Medulla oblongata (tissue), 1 donor: ENCODE data around the gene MOXD1.
"Not testable (repeated sequence)": the region's sequence is repeated elsewhere in the genome, so short reads cannot be mapped to it uniquely, and the experiment has no call there.

Experiments
- DNase-seq: peaks from one replicate; pipeline ENCODE4 v3.0.0-alpha.2; 2015; ENCODE audit errors: extremely low spot score

The MOXD1 gene

DNA sequence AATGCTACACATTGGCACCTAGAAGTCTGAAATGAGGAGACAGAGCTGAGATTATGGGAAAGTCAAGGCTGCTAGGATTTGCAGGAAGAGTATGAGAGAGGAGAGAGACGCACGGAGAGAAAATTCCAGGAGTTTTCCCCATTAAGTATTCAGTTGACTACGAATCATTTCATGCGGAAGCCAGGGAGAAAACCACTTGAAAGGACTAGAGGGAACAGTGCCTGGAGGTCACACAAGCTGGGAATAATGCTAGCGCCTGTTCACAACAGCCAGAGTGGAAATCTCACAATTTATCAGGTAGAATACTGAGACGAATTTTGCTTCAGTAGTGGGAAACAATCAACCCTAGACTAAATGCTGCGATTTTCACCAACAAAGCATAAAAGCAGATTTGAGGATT, 118.6 kb downstream of the MOXD1 start:
- peak; percentile 20 for DNase-seq

DNA sequence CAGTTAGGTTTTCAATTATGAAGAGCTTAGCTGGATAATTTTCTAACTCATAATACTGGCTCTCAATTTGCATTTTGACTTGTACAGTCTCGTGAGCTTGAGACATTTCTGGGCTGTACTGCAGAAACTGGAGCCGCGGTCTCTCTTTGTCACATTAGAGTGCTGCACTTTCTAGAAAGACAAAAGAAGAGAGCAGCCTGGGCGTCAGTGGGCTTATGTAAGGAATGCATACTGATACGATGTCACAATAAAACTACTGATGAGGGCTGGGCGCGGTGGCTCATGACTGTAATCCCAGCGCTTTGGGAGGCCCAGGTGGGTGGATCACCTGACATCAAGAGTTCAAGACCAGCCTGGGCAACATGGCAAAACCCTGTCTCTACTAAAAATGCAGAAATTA, 120.8 kb downstream of the MOXD1 start:
- no peak for DNase-seq

DNA sequence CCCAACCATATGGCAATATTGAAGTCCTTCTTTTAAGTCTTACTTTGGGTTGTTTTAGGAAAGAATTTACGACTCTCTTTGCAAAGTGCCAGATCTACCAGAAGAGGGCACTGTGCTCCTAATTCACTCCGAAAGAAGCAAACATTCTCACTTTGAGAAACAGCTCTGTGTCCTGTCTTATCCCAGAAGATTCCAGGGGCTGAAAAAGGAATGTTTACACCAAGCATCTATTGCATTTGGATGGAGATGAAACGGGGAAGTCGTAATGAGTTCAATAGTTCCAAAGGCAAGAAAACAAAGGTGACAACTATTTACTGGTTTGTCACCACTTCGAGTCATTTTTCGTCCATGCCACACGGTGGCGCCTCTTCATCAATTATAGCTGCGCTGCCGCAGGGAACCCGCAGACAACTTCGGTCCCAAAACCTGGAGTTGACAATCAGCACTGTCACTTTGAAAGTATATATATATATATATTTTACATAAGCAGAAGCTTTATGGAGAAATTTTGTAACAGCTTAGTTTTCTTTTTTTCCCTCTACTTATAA, 121.6 kb downstream of the MOXD1 start:
- DNase-seq, result peak; percentile 93

DNA sequence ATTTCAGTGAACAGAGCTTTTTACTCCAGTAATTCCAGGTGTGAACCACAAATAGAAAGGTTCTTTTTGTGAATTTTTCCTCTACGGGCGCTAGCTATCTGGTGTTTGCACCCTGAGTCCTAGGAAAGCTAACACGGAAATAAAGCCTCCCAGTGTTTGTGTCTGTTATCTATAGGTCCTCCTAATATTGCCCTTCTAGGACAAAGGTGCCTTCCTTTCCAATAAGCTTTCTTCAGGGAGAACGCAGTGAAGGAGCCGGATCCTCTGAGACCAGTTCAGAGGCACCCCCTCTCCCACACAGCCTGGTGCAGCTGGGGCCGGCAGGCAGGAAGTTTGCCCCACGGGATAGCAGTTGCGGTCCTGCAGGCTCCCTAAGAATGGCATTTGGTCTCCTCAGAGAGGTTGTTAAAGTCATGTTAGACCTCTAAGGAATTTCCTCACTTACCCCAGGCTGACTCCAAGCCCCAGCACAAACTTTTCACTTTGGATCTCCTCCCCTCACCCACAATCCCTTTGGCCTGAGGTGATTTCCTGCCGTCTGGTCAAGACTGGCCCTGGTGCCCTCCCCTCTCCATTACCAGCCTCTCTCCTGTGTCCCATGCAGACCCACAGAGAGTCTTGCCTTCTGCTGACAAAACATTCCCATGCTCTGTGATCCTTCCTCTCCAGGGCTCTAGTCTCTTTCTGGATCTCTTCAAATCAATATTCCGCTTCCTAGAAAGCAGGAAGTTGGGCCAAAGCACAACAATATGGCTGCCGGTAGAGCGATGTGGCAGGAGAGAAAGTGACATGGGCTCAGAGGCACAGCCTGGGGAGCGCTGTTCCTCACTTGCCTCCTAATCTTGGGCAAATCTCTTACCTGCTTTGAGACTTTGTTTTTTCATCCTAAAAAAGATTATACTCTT, 126.0 kb downstream of the MOXD1 start:
- DNase-seq, result no peak

DNA sequence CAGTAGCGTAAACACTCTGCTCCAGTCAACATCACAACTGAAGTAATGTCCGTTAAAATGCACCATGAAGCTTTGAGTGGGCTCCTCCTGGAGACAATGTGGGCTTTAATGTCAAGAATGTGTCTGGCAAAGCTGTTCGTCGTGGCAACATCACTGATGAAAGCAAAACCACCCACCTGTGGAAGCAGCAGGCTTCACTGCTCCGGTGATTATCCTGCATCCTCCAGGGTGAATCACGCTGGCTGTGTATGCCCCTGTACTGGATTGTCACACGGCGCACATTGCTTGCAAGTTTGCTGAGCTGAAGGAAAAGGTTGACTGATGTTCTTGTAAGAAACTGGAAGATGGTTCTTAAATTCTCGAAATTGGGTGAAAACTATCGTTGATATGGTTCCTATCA, 128.5 kb downstream of the MOXD1 start:
- no peak for DNase-seq

DNA sequence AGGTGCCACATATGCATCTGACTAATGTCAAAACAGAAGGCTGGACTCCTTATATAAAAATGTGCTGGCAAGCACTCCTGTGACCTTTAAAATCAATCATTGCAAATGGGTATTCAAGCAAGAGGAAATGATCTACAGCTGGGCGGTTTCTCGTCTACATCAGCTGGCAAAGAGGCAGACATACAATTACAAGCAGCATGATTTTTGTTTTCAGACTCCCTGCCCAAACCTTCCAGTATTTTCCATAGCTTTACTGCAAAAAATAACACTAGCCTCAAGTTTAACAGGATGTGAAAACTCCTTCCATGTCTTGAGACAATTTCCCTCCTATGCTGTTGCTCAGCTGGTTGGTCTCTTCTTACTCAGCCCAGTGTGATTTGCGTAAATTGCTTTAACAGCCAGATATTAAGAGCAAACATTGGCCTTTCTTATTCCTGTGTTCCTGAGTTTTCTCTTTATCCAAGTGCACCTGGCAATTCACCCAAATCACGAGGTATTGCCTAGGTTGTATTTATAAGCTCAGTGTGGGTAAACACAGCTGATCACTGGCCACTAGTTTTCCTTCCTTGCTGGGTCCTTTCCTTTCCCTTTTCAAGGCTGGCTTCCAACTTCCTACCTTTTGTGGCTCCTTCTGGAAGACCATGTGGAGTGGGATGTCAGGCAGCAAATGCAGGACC, 130.4 kb downstream of the MOXD1 start:
- DNase-seq, result no peak

DNA sequence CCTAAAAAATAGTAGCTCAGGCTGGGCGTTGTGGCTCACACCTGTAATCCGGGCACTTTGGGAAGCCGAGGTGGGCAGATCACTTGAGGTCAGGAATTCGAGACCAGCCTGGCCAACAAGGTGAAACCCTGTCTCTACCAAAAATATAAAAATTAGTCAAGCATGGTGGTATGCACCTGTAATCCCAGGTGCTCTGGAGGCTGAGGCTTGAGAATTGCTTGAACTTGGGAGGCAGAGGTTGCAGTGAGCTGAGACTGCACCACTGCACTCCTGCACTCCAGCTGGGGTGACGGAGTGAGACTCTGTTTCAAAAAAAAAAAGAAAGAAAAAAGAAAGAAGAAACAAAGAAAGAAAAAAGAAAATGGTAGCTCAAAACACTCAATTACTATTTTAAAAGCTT, 132.6 kb downstream of the MOXD1 start:
- DNase-seq, result not testable (repeated sequence)

DNA sequence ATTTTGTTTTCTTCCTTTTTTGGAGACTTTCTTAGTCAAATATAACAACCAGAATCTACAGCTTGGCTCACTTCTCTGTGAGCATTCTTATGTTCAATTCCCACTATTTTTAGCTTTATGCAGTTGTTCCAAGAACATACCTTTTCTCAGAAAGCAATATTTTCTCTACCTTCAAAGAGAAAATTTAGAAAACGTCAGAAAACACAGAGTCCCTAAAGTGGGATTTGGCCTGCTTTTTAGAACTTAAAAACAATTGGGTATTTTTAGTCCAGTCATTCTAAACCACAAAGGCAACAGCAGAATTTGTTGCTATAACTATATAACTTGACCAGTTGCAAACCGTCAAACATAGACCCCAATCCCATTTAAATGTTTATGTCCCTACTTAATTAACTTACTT, 133.1 kb downstream of the MOXD1 start:
- no peak for DNase-seq

DNA sequence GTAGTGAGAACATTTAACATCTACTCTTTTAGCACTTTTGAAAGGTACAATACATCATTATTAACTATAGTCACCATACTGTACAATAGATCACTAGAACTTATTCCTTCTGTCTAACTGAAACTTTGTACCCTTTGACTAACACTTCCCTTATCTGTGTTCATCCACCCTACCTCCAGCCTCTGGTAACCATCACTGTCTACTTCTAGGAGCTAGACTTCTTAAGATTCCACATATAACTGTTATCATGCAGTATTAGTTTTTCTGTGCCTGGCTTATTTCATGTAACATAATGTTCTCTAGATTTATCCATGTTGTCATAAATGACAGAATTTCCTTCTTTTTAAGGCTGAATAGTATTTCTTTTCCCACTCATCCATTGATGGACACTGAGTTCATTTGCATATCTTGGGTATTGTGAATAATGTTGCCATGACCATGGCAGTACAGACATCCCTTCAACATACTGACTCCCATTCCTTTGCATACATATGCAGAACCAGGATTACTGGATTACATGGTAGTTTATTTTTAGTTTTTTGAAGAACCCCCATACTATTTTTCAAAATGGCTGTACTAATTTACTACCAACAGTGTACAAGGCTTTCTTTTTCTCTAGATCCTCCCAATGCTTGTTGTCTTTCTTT, 135.7 kb downstream of the MOXD1 start:
- DNase-seq, result no peak

DNA sequence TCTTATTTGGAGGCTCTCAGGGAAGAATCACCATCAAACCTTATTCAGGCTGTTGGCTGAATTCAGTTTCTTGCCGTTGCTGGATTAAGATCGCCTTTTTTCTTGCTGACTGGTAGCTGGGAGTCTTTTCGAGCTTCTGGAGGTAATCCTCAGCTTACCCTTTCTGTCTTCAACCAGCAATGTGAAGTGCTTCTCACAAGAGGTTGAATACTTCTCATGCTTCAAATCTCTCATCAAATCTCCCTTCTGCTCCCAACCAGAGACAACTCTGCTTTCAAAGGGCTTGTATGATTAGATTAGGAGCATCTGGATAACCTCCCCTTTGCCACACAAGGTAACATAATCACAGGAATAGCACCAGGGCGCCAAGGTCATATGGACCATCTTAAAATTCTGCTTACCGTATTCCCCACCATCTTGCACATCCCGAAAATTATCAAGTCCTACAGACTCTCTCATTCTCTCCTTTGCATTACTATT, 137.2 kb downstream of the MOXD1 start:
- no peak for DNase-seq

DNA sequence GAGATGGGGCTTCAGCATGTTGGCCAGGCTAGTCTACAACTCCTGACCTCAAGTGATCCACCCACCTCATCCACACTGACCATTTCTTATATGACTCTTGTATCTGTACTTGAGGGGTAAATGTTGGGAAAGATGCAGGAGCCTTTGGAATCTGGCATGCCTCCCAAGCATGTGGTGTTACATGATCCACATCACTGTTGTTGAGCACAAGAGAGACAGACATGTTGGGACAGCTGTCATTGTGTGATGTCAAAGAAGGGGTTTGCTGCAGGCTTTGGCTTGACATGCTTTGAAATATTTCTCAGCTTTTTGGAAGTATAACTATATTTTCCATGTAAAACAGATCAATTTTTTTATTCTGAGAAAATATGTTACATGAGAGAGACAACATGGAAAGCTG, 139.9 kb downstream of the MOXD1 start:
- no peak for DNase-seq

DNA sequence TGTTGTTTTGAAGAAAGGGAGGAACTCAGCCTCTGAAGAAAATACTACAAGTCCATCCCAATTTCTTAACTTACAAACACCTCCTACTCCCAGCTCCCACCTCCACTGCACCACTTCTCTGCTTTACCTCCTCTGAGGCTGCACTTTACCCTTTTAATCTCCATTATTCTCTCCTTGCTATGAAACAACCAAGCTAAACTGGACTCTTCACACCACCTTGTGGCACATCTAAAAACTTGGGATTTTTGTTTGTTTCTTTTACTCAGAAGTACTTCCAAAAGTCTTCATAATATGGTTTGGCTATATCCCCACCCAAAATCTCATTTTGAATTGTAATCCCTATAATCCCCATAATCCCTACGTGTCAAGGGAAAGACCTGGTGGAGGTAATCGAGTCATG, 142.2 kb downstream of the MOXD1 start:
- no peak for DNase-seq

DNA sequence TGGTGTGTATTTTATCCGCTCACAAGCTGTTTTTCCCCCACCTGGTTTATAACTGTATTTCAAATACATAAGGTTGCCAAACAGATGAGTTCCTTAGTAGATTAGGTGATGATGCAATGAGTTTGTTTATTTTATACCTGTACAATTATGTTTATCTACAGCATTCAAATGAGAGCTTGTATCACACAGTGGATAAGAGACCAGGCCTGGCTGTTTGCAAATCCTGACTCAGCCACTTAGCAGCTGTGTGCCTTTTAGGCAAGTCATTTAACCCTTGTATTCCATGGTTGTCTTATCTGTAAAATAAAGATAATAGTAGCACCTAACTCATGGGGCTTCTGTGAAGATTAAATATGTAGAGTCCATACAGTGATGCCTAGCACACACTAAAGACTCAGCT, 143.7 kb downstream of the MOXD1 start:
- DNase-seq, result no peak

DNA sequence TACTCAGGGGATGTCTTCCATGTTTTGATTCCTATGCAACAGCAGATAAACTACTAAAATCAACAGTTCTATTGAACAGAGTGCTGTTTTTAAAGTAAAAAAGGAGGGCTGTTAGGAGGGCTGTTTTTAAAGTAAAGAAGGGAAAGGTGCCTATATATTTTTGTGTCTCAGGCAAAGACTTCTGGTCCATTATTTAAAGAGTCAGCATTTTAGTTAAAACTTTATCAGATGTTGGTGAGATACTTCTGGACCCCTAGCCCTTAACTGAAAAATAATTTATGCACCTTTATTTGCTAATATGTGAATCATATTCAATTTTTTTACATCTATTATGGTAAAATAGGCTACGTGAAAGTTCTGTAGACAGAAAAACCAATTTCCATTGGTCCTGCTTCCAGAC, 144.8 kb downstream of the MOXD1 start:
- DNase-seq, result no peak

DNA sequence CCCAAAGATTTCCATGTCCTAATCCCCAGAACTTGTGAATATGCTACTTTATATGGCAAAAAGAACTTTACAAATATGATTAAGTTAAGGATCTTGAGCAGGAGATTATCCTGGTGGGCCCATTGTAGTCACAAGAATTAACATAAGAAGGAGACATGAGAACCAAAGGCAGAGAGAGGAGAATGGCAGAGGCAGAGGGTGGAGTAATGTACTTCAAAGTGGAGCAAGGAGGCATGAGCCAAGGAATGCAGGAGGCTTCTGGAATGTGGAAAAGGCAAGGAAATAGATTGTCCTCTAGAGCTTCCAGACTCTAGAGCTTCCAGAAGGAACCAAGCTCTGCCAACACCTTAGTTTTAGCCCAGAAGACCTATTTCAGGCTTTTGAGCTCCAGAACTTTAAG, 147.4 kb downstream of the MOXD1 start:
- no peak for DNase-seq

DNA sequence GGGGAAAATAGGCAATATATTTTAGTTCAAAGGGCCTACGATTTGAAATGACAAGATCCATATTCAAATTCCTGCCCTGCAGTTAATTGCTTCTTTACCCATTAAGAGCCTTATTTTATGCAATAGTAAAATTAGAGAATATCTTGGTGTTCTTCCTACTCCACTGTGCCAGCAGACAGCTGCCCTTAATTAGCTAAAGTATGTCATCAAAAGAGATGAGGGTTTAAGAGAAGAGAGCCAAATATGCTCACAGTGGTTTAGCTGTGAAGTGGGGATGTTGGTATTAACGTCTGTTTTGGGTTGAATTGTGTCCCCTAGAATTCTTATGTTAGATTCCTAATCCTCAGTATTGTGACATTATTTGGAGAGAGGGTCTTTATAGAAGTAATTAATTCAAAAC, 148.1 kb downstream of the MOXD1 start:
- no peak for DNase-seq

DNA sequence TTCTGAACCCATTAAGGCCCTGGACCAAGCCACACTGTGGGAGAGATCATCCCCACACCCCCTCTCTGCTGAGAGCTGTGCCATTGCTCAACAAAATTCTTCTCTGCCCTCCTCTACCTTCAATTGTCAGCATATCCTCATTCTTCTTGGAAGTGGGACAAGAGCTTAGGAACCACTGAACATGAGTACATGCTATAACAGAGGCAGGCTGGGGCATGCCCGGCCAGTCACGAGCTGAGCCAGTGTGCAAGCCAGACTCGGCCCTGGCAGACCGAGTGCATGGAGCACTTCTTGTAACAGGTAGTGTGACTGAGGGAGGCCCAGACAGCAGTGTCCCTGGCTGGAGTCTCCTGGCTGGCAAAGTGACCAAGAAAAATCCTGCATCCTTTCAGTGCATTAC, 149.2 kb downstream of the MOXD1 start:
- no peak for DNase-seq

DNA sequence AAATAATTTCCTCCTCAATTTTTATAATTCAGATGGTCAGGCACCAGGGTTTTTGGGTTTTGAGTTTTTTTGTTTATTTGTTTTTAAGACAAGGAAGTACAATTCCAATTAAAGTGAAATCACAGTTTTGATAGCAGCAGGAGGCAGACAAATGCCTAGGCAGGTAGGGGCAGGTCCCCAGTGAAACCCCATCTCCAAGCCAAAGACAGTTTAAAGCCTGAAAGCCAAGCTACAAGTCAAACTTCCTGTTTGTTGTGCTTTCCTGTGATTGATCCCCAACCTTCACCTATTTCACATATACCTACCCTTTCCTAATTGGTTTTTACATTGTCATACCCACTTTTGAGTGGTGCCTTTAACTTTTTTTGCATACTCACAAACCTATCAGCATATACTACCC, 149.6 kb downstream of the MOXD1 start:
- DNase-seq, result no peak

DNA sequence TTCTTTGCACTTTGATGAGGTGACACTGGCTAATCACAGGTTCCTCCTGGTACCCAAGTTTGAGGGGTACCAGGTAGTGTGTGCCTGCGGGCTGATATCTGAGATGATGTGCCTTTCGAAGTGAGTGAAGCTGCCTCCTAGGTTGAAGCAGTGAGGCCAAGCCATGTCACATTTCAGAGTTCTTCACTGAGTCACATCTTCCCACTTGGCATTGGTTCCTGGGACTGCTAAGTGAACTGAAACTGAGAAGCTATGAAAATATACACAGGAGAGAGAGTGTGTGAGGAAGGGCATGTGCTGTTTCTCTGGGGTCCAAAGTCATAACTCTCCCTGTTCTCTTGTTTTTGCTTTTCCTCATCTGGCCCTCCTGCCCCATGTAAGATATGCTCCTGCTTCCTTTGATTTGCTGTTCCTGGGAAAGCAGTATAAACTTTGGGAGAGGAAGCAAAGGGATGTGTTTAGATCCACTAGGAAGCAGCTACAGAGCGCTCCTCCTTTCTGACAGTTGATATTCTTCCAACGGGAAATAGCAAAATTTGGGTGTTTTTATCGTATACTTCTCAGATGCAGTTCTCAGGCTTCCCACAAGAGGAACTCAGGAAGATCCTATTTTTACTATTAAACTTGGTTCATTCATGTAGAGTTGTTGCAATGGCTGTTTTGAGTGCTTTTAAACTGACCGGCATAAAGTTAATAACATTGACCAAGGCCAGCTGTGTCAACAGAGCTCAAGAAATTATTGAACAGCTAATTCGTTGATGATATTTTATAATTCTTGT, 153.7 kb downstream of the MOXD1 start:
- no peak for DNase-seq

DNA sequence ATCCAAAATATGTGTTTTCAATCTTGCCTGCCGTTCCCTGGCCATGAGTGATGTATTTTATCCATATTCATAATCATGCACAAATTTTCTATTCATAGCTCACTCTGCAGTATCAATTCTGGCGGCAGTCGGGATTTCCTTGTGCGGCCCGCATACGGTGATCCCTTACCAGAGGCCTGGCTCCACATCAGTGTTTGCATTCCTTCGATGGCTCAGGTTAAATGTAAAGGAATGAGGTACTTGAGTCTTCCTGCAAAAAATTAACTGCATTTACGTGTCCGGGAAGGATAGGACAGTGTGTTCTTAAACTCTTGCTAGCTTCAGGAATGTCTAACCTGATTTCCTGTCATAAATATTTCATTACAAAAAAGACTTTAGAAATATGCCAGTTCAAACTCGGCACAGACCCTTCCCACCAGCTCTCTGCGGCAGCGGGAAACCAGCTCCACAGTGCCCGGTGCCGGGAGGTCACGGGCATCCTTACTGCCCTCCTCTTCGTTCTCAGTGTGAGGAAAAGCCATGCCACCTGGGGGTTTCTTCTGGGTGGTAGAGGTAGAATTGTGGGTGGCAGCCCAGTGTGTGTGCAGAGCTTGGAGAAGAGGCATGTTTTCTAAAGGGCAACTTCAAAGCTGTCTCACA, 154.5 kb downstream of the MOXD1 start:
- DNase-seq, result no peak

DNA sequence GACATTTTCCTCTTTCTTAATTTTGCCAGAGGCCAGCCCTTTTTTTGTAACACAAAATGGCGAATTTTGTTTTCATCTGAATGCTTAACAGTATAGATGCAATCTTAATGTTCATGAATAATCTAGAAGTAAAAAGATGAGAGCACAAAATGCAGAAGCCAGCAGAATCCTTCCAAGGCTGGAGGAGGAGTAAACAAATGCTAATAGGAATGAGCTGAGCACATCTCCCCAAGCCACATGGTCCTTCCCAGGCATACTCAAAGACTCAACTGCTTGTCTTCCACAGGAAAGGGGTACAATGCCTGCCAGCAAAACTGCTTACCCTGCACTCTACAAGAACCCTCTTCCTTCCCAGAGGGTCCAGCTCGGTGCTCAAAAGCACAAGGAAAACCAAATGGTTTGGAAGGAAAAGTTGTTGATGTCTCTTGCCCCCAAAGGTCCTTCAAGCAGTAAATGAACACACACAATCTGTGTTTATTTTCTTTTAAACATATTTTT, 155.1 kb downstream of the MOXD1 start:
- no peak for DNase-seq
